ENCODE data around the gene SOAT2. TPM values are rescaled to one million over a fixed set of nuclear protein-coding genes. Genes with fewer than 3 reads are reported as not detected.

The SOAT2 gene
- total RNA-seq, 1 donor, result not detected

GRCh38 chr12:53064613-53065436 is 38.5 kb upstream of the SOAT2 start:
- peak; percentile 31 for DNase-seq (ENCODE audit: insufficient read length, low spot score, missing footprints)
- H3K4me2 ChIP-seq (ENCODE audit: insufficient read depth, low read length), result peak overlapping the region; percentile 13
- no peak overlapping the region for H3K4me3 ChIP-seq (ENCODE audit: insufficient read depth, low read length)
- H4K20me1 ChIP-seq (ENCODE audit: insufficient read depth, low read length), result peaks cover 21% of the 10 kb centered on the region
- no peak for TF ChIP-seq CTCF (IDR thresholded peaks at IDR 0.05; ENCODE audit: extremely low read depth, low read depth, low read length)
- H3K27ac ChIP-seq (ENCODE audit: low read depth, low read length), result peak overlapping the region; percentile 83
- peaks cover 8% of the 10 kb centered on the region for H3K79me2 ChIP-seq (ENCODE audit: insufficient read depth, low read length)
- H3K4me1 ChIP-seq (ENCODE audit: insufficient read depth, low read length), result peaks cover 60% of the 10 kb centered on the region
- H3K36me3 ChIP-seq (ENCODE audit: insufficient read depth, low read length), result peaks cover 75% of the 10 kb centered on the region
- H2AFZ ChIP-seq (ENCODE audit: low read length), result no peak overlapping the region
- H3K27me3 ChIP-seq (ENCODE audit: insufficient read depth, low read length), result no peaks in the 10 kb centered on the region
- no peaks in the 10 kb centered on the region for H3K9me3 ChIP-seq (ENCODE audit: low read depth, low read length)

GRCh38 chr12:53065470-53065869 is 37.8 kb upstream of the SOAT2 start:
- peak overlapping the region; percentile 83 for H3K27ac ChIP-seq (ENCODE audit: low read depth, low read length)
- no peaks in the 10 kb centered on the region for H3K9me3 ChIP-seq (ENCODE audit: low read depth, low read length)
- H3K4me3 ChIP-seq (ENCODE audit: insufficient read depth, low read length), result no peak overlapping the region
- H4K20me1 ChIP-seq (ENCODE audit: insufficient read depth, low read length), result peaks cover 21% of the 10 kb centered on the region
- TF ChIP-seq CTCF (IDR thresholded peaks at IDR 0.05; ENCODE audit: extremely low read depth, low read depth, low read length), result no peak
- peaks cover 60% of the 10 kb centered on the region for H3K4me1 ChIP-seq (ENCODE audit: insufficient read depth, low read length)
- H3K4me2 ChIP-seq (ENCODE audit: insufficient read depth, low read length), result no peak overlapping the region
- DNase-seq (ENCODE audit: insufficient read length, low spot score, missing footprints), result peak; percentile 39
- H3K36me3 ChIP-seq (ENCODE audit: insufficient read depth, low read length), result peaks cover 70% of the 10 kb centered on the region
- no peak overlapping the region for H2AFZ ChIP-seq (ENCODE audit: low read length)
- peaks cover 14% of the 10 kb centered on the region for H3K79me2 ChIP-seq (ENCODE audit: insufficient read depth, low read length)
- no peaks in the 10 kb centered on the region for H3K27me3 ChIP-seq (ENCODE audit: insufficient read depth, low read length)

- H3K4me1 ChIP-seq (ENCODE audit: insufficient read depth, low read length), result peaks cover 68% of the 10 kb centered on the region
- peak overlapping the region; percentile 15 for H3K4me3 ChIP-seq (ENCODE audit: insufficient read depth, low read length)
- peak overlapping the region; percentile 21 for H3K4me2 ChIP-seq (ENCODE audit: insufficient read depth, low read length)
- H2AFZ ChIP-seq (ENCODE audit: low read length), result no peak overlapping the region
- peaks cover 23% of the 10 kb centered on the region for H4K20me1 ChIP-seq (ENCODE audit: insufficient read depth, low read length)
- peak; percentile 98 for DNase-seq (ENCODE audit: insufficient read length, low spot score, missing footprints)
- TF ChIP-seq CTCF (IDR thresholded peaks at IDR 0.05; ENCODE audit: extremely low read depth, low read depth, low read length), result peak; percentile 90
- H3K27me3 ChIP-seq (ENCODE audit: insufficient read depth, low read length), result no peaks in the 10 kb centered on the region
- H3K79me2 ChIP-seq (ENCODE audit: insufficient read depth, low read length), result peaks cover 22% of the 10 kb centered on the region
- peaks cover 71% of the 10 kb centered on the region for H3K36me3 ChIP-seq (ENCODE audit: insufficient read depth, low read length)
- peak overlapping the region; percentile 83 for H3K27ac ChIP-seq (ENCODE audit: low read depth, low read length)
- H3K9me3 ChIP-seq (ENCODE audit: low read depth, low read length), result no peaks in the 10 kb centered on the region
Measured at GRCh38 chr12:53065975-53066931, 37.0 kb upstream of the SOAT2 start.
